PC-3 (cell line): ENCODE measurements around the gene DNAH14. TPM values are rescaled to one million over a fixed set of nuclear protein-coding genes. Genes with fewer than 3 reads are reported as not detected.
"Not testable (repeated sequence)": the region's sequence is repeated elsewhere in the genome, so short reads cannot be mapped to it uniquely, and the experiment has no call there.

Experiments
- ATAC-seq: fragments of 200-7000 bp; cut with Tn5 transposase; 2 replicates; pipeline ENCODE4 v1.9.1; 2020; ENCODE audit warnings: mild to moderate bottlenecking, moderate library complexity
- BruUV-seq: library from RNA; stranded (reverse); fragments of 400-500 nt; replicated peaks from 2 replicates; lab custom pipeline; 2021; lab: Mats Ljungman, UMichigan
- CTCF ChIA-PET: fragments of 300-600 bp; sonication (Branson Sonifier 250); formaldehyde crosslinking; loops from one replicate; lab custom pipeline; 2022; ENCODE audit warnings: antibody characterized with exemption; lab: Charles Lee
- POLR2A ChIA-PET: fragments of 300-600 bp; sonication (Branson Sonifier 250); formaldehyde crosslinking; loops from one replicate; lab custom pipeline; 2022; ENCODE audit warnings: antibody characterized with exemption; ENCODE audit not compliant: unreplicated experiment; lab: Charles Lee
- DNase-seq: peaks from one replicate; pipeline ENCODE4 v3.0.0-alpha.2; 2015
- H2AFZ ChIP-seq: fragments of 300-600 bp; sonication (generic); 2 replicates; pipeline ENCODE4 v1.6.0; 2016; ENCODE audit warnings: antibody characterized with exemption, low read length
- H3F3A ChIP-seq: fragments of 300-600 bp; sonication (generic); one replicate; pipeline ENCODE4 v1.6.0; 2017; ENCODE audit warnings: antibody characterized with exemption, low read length, control low read depth, mild to moderate bottlenecking; ENCODE audit not compliant: unreplicated experiment
- H3K27ac ChIP-seq: fragments of 300-600 bp; sonication (generic); 2 replicates; pipeline ENCODE4 v1.5.1; 2016; ENCODE audit warnings: mild to moderate bottlenecking, low read length
- H3K27me3 ChIP-seq: fragments of 300-600 bp; sonication (generic); 2 replicates; pipeline ENCODE4 v1.6.1; 2016; ENCODE audit warnings: low read length, mixed read lengths
- H3K36me3 ChIP-seq: fragments of 300-600 bp; sonication (generic); 2 replicates; pipeline ENCODE4 v1.6.1; 2016; ENCODE audit warnings: low read depth, mixed run types, low read length, mixed read lengths
- H3K4me1 ChIP-seq: fragments of 300-600 bp; sonication (generic); 2 replicates; pipeline ENCODE4 v1.5.1; 2016; ENCODE audit warnings: low read length; ENCODE audit not compliant: insufficient read depth
- H3K4me2 ChIP-seq: fragments of 300-600 bp; sonication (generic); 2 replicates; pipeline ENCODE4 v1.6.0; 2016; ENCODE audit warnings: low read length
- H3K4me3 ChIP-seq: fragments of 300-600 bp; sonication (generic); 2 replicates; pipeline ENCODE4 v1.5.1; 2016; ENCODE audit warnings: mild to moderate bottlenecking, low read length, mixed read lengths
- H3K79me2 ChIP-seq: fragments of 300-600 bp; sonication (generic); 2 replicates; pipeline ENCODE4 v1.6.1; 2017; ENCODE audit warnings: low read length, mixed read lengths
- H3K9ac ChIP-seq: fragments of 300-600 bp; sonication (generic); 2 replicates; pipeline ENCODE4 v1.6.0; 2016; ENCODE audit warnings: mild to moderate bottlenecking, low read length
- H3K9me2 ChIP-seq: fragments of 300-600 bp; sonication (generic); replicated peaks from 2 replicates; pipeline ENCODE4 v1.6.1; 2016; ENCODE audit warnings: mixed run types, low read length, mixed read lengths
- H3K9me3 ChIP-seq: fragments of 300-600 bp; sonication (generic); 2 replicates; pipeline ENCODE4 v1.6.1; 2016; ENCODE audit warnings: low read length, mixed read lengths
- H4K20me1 ChIP-seq: fragments of 300-600 bp; sonication (generic); 2 replicates; pipeline ENCODE4 v1.6.1; 2016; ENCODE audit warnings: low read length, mixed read lengths
- EZH2 ChIP-seq: fragments of 300-600 bp; sonication (generic); IDR thresholded peaks from one replicate; pipeline ENCODE4 v1.6.1; 2017; ENCODE audit warnings: antibody characterized with exemption, mild to moderate bottlenecking, low read length; ENCODE audit not compliant: unreplicated experiment
- EZH2phosphoT487 ChIP-seq: fragments of 300-600 bp; sonication (generic); IDR thresholded peaks from 2 replicates; pipeline ENCODE4 v1.6.1; 2018; ENCODE audit warnings: mild to moderate bottlenecking, antibody characterized with exemption, low read length, borderline replicate concordance
- intact Hi-C: fragments of 100-400 bp; cut with micrococcal nuclease; formaldehyde crosslinking; loops from 2 replicates; pipeline ENCODE4 v1.9.0; 2023
- total RNA-seq: library from RNA; depleted of rRNA; stranded (reverse); fragments of >200 nt; gene quantifications from 2 replicates; pipeline ENCODE4 v1.2.3, GENCODE V29; 2014
- TF ChIP-seq, protein P1 (sequence below): fragments of 300-600 bp; sonication (generic); conservative IDR thresholded peaks from 2 replicates; pipeline ENCODE4 v1.5.1; 2017; ENCODE audit warnings: antibody characterized with exemption, low read depth, mild to moderate bottlenecking, low read length

DNAH14 gene
- total RNA-seq, 1 experiment from 2014 or later, result 42.8 TPM

DNA sequence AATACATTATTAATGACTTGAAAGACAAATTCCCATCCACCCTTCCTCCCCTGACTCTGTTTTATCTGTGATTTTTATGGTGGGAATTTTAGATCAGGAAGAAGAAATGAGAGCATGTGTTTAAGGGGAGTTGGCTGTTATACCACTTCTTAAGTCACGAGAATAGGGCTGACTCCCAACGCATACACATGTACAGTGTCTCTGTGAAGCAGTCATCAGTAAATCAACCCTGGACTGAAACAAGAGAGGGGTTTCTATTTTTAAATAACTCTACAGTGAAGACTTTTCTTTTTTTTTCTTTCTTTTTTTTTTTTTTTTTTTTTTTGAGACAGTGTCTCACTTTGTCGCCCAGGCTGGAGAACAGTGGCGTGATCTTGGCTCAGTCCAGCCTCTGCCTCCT, 392.3 kb downstream of the DNAH14 start:
- Histone ChIP-seq H3K9me2 (no peaks in the 10 kb centered on the region), H3K27me3 (no peaks in the 10 kb centered on the region), H3K9me3 (no peaks in the 10 kb centered on the region), H3F3A (no peaks in the 10 kb centered on the region), H3K4me1 (peaks cover 16% of the 10 kb centered on the region), H3K36me3 (no peaks in the 10 kb centered on the region), H3K27ac (no peak overlapping the region), H4K20me1 (no peaks in the 10 kb centered on the region), H3K4me2 (no peak overlapping the region), H3K4me3 (no peak overlapping the region), H2AFZ (no peak overlapping the region), H3K79me2 (no peaks in the 10 kb centered on the region), H3K9ac (no peak overlapping the region)
- TF ChIP-seq EZH2, result no peak
- DNase-seq, result no peak
- intact Hi-C loops, result loop anchor here (10.0 kb wide), 1 partner anchor 653 kb away; no protein-coding TSS in a partner anchor
- ChIA-PET CTCF (no interaction called here), POLR2A (no interaction called here)
- no TSS peak for BruUV-seq
- no peak for ATAC-seq

- no peak overlapping the region for H3K4me2 ChIP-seq
- ChIA-PET POLR2A (interaction anchor here (0.6 kb wide), 2 partner anchors 17 to 21 kb away, joined by 3 to 5 read pairs; no protein-coding TSS in a partner anchor), CTCF (no interaction called here)
- H3K4me3 ChIP-seq, result no peak overlapping the region
- no peaks in the 10 kb centered on the region for H3K36me3 ChIP-seq
- intact Hi-C loops, result loop anchor here (10.0 kb wide), 1 partner anchor 646 kb away; no protein-coding TSS in a partner anchor
- no peak overlapping the region for H3K27ac ChIP-seq
- peaks cover 7% of the 10 kb centered on the region for H3K4me1 ChIP-seq
- ATAC-seq, result no peak
- no peaks in the 10 kb centered on the region for H4K20me1 ChIP-seq
- peak; percentile 49 for DNase-seq
- H3K9me2 ChIP-seq, result no peaks in the 10 kb centered on the region
- H3K9ac ChIP-seq, result no peak overlapping the region
- no peak overlapping the region for H2AFZ ChIP-seq
- no peaks in the 10 kb centered on the region for H3K27me3 ChIP-seq
- H3K79me2 ChIP-seq, result no peaks in the 10 kb centered on the region
- TF ChIP-seq, protein P1, sequence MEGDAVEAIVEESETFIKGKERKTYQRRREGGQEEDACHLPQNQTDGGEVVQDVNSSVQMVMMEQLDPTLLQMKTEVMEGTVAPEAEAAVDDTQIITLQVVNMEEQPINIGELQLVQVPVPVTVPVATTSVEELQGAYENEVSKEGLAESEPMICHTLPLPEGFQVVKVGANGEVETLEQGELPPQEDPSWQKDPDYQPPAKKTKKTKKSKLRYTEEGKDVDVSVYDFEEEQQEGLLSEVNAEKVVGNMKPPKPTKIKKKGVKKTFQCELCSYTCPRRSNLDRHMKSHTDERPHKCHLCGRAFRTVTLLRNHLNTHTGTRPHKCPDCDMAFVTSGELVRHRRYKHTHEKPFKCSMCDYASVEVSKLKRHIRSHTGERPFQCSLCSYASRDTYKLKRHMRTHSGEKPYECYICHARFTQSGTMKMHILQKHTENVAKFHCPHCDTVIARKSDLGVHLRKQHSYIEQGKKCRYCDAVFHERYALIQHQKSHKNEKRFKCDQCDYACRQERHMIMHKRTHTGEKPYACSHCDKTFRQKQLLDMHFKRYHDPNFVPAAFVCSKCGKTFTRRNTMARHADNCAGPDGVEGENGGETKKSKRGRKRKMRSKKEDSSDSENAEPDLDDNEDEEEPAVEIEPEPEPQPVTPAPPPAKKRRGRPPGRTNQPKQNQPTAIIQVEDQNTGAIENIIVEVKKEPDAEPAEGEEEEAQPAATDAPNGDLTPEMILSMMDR, result no peak
- TF ChIP-seq EZH2 (no peak), EZH2phosphoT487 (no peak)
- H3K9me3 ChIP-seq, result no peaks in the 10 kb centered on the region
- no TSS peak for BruUV-seq
- H3F3A ChIP-seq, result no peaks in the 10 kb centered on the region
These were observed 399.6 kb downstream of the DNAH14 start for GRCh38 chr1:225329041-225329440.

GRCh38 chr1:225329996-225330395, 400.5 kb downstream of the DNAH14 start:
- H3K9me2 ChIP-seq, H3K4me3 ChIP-seq, H2AFZ ChIP-seq, H3K4me1 ChIP-seq, H3K27me3 ChIP-seq, ATAC-seq, H3K9ac ChIP-seq, H3K79me2 ChIP-seq, H4K20me1 ChIP-seq, H3K36me3 ChIP-seq, DNase-seq, BruUV-seq, CTCF ChIA-PET, H3K9me3 ChIP-seq, H3K4me2 ChIP-seq, H3K27ac ChIP-seq, H3F3A ChIP-seq: not testable (repeated sequence)
- intact Hi-C loops, result loop anchor here (10.0 kb wide), 1 partner anchor 645 kb away; no protein-coding TSS in a partner anchor
- POLR2A ChIA-PET, result interaction anchor here (0.6 kb wide), 1 partner anchor 18 kb away, joined by 5 read pairs; no protein-coding TSS in a partner anchor

DNA sequence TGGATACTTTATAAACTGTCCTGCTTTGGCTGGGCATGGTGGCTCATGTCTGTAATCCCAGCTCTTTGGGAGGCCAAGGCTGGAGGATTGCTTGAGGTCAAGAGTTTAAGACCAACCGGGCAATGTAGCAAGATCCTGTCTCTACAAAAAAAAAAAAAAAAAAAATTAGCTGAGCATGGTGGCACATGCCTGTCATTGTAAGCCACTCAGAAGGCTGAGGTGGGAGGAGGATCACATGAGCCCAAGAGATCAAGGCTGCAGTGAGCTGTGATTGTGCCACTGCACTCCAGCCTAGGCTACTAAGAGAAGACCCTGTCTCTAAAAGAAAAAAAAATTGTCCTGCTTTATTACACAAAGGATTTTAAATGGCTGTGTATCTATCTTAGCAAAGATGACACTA, 403.2 kb downstream of the DNAH14 start:
- Histone ChIP-seq H3K9ac (no peak overlapping the region), H3K4me3 (no peak overlapping the region), H4K20me1 (no peaks in the 10 kb centered on the region), H3K4me2 (no peak overlapping the region), H3K4me1 (peaks cover 7% of the 10 kb centered on the region), H3K9me2 (no peaks in the 10 kb centered on the region), H2AFZ (no peak overlapping the region), H3K9me3 (no peaks in the 10 kb centered on the region), H3F3A (no peaks in the 10 kb centered on the region), H3K27ac (no peak overlapping the region), H3K79me2 (no peaks in the 10 kb centered on the region), H3K36me3 (no peaks in the 10 kb centered on the region), H3K27me3 (no peaks in the 10 kb centered on the region)
- no TSS peak for BruUV-seq
- ChIA-PET POLR2A (no interaction called here), CTCF (no interaction called here)
- no peak for DNase-seq
- ATAC-seq, result no peak
- TF ChIP-seq EZH2phosphoT487, result no peak
- TF ChIP-seq, protein P1, result no peak
- TF ChIP-seq EZH2, result no peak
- intact Hi-C loops, result no loop called here

DNA sequence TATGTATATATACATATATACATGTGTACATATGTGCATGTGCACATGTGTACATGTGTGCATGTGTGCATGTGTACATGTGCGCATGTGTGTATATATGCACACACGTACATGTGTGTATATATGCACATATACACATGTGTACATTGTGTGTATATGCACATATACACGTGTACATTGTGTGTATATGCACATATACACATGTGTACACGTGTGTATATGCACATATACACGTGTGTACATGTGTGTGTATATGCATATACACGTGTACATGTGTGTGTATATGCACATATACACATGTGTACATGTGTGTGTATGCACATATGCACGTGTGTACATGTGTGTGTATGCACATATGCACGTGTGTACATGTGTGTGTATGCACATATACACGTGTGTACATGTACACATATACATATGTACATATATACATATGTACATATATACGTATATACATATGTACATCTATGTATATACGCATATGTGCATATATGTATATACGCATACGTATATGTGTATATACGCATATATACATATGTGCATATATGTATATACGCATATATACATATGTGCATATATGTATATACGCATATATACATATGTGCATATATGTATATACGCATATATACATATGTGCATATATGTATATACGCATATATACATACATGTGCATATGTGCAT, 405.8 kb downstream of the DNAH14 start:
- H3K9me3 ChIP-seq, H3K4me3 ChIP-seq, H3K9ac ChIP-seq, BruUV-seq, ATAC-seq, CTCF ChIA-PET, intact Hi-C loops, H3K9me2 ChIP-seq, DNase-seq, H3F3A ChIP-seq, H2AFZ ChIP-seq, H3K27me3 ChIP-seq, H3K4me2 ChIP-seq, H3K36me3 ChIP-seq, H3K27ac ChIP-seq, H4K20me1 ChIP-seq, H3K79me2 ChIP-seq, H3K4me1 ChIP-seq, POLR2A ChIA-PET: not testable (repeated sequence)
